ENCODE results near the gene FLACC1. TPM values are rescaled to one million over a fixed set of nuclear protein-coding genes. Genes with fewer than 3 reads are reported as not detected.

The FLACC1 gene
- total and polyA plus RNA-seq, 2 of the 8 experiments (the other 6 are each of a cell fraction or from before 2014, with no cell fraction given) = 0.58 TPM; not detected in 1

GRCh38 chr2:201402651-201403562, 45.8 kb upstream of the FLACC1 start:
- ChIA-PET POLR2A (ENCODE audit: partially characterized antibody) (no interaction called here), CTCF (ENCODE audit: partially characterized antibody) (interaction anchor here (1.0 kb wide), 1 partner anchor 13 kb away, joined by 3 read pairs; no protein-coding TSS in a partner anchor)
- H4K8ac ChIP-seq (ENCODE audit: extremely low read depth, insufficient read depth, low read length) = no peak overlapping the region
- FAIRE-seq = no peak
- H3K14ac ChIP-seq (ENCODE audit: insufficient read length) = no peak overlapping the region
- H3K9me3 ChIP-seq (ENCODE audit: insufficient read depth in 2 of 2, low read depth in 1 of 2, low read length in 1 of 2) = no peaks in the 10 kb centered on the region
- no peaks in the 10 kb centered on the region for H3K79me1 ChIP-seq (ENCODE audit: low read depth, low read length)
- no peak overlapping the region for H4K5ac ChIP-seq (ENCODE audit: insufficient read length, low read depth, low read length)
- no peak overlapping the region for H3K4me3 ChIP-seq (ENCODE audit: extremely low read depth in 1 of 4, insufficient read depth in 2 of 4, low read depth in 3 of 4, low read length in 4 of 4)
- H2BK12ac ChIP-seq (ENCODE audit: low read depth, low read length) = no peak overlapping the region
- no peak overlapping the region for H2BK120ac ChIP-seq (replicated peaks; ENCODE audit: low read depth, low read length)
- no peak overlapping the region for H2BK5ac ChIP-seq (ENCODE audit: low read depth, low read length)
- H2BK15ac ChIP-seq (ENCODE audit: low read length) = no peak overlapping the region
- no peak overlapping the region for H2AK5ac ChIP-seq (ENCODE audit: low read depth, low read length)
- H3K27me3 ChIP-seq (replicated peaks in 1 of 4; ENCODE audit: control insufficient read depth in 3 of 4, extremely low read depth in 1 of 4, insufficient read depth in 3 of 4, low read length in 3 of 4) = no peaks in the 10 kb centered on the region
- H2BK20ac ChIP-seq (ENCODE audit: low read length) = no peak overlapping the region
- H3K36me3 ChIP-seq (ENCODE audit: control insufficient read depth in 2 of 4, insufficient read depth in 4 of 4, low read length in 3 of 4) = peaks cover 0 to 3% (median 0%) of the 10 kb centered on the region in 4 experiments; a peak in 1 of 8 replicates
- H3K4me1 ChIP-seq (replicated peaks in 1 of 4; ENCODE audit: control insufficient read depth in 3 of 4, insufficient read depth in 4 of 4, low read length in 3 of 4) = no peaks in the 10 kb centered on the region
- H4K20me1 ChIP-seq (replicated peaks in 1 of 2; ENCODE audit: control insufficient read depth in 1 of 2, insufficient read depth in 2 of 2, low read length in 2 of 2) = peaks cover 0 to under 1% of the 10 kb centered on the region in 2 experiments
- no peak overlapping the region for H3K23ac ChIP-seq (ENCODE audit: insufficient read length)
- WGBS, 2 experiments (ENCODE audit: extremely low coverage in 1 of 2, insufficient coverage in 1 of 2, insufficient read length in 1 of 2, insufficient replicate concordance in 2 of 2, low coverage in 1 of 2, low lambda C conversion rate in 2 of 2, missing lambda C conversion rate in 1 of 2) = 88% methylated on average over 6 of the region's 6 CpGs; no CpG with 5 or more reads in 1 of the 2 experiments
- no peak overlapping the region for H3K56ac ChIP-seq (replicated peaks; ENCODE audit: insufficient read length, low read depth, low read length)
- no peak overlapping the region for H3K27ac ChIP-seq (ENCODE audit: low read depth, low read length)
- no peak overlapping the region for H2AFZ ChIP-seq (ENCODE audit: low read length)
- no peak overlapping the region for H3K18ac ChIP-seq (ENCODE audit: extremely low read depth, low read length)
- no peak overlapping the region for H3K4ac ChIP-seq (replicated peaks; ENCODE audit: insufficient read length, low read depth, low read length)
- H3K23me2 ChIP-seq (ENCODE audit: low read depth, low read length) = no peaks in the 10 kb centered on the region
- H3K9ac ChIP-seq (replicated peaks in 1 of 4; ENCODE audit: extremely low read depth in 1 of 4, low read depth in 3 of 4, low read length in 3 of 4) = no peak overlapping the region
- no peak for DNase-seq (ENCODE audit: low read depth in 1 of 2, low spot score in 2 of 2)
- no peak for TF ChIP-seq RAD21 (IDR thresholded peaks at IDR 0.05 in 1 of 2, conservative IDR thresholded peaks at IDR 0.05 in 1 of 2; ENCODE audit: low read depth in 2 of 2, low read length in 2 of 2)
- no peak for TF ChIP-seq SAP30 (IDR thresholded peaks at IDR 0.05; ENCODE audit: insufficient read depth, insufficient replicate concordance, low read length)
- no peak for TF ChIP-seq CTCF (IDR thresholded peaks at IDR 0.05; ENCODE audit: control extremely low read depth in 1 of 3, insufficient read depth in 1 of 3, low read depth in 1 of 3, low read length in 3 of 3)
- no peak for TF ChIP-seq RFX5 (IDR thresholded peaks at IDR 0.05; ENCODE audit: borderline replicate concordance, low read depth, low read length)
- no peak for TF ChIP-seq MAFK (IDR thresholded peaks at IDR 0.05; ENCODE audit: low read depth, low read length)
- TF ChIP-seq TCF12 (IDR thresholded peaks at IDR 0.05; ENCODE audit: low read depth, low read length) = no peak
- TF ChIP-seq TAF7 (optimal IDR thresholded peaks at IDR 0.05; ENCODE audit: borderline replicate concordance, low read depth, low read length) = no peak
- H3K79me2 ChIP-seq (ENCODE audit: control insufficient read depth in 1 of 2, insufficient read depth in 2 of 2, low read length in 2 of 2) = no peaks in the 10 kb centered on the region
- no peak overlapping the region for H3K4me2 ChIP-seq (ENCODE audit: insufficient read depth in 1 of 2, low read depth in 2 of 2, low read length in 2 of 2)
- no peak overlapping the region for H4K91ac ChIP-seq (replicated peaks; ENCODE audit: insufficient read length, low read length)

All from H1 (cell line).